OCI-LY7 (cell line): ENCODE results near the gene CDK6. TPM values are rescaled to one million over a fixed set of nuclear protein-coding genes. Genes with fewer than 3 reads are reported as not detected.

Experiments
- BruUV-seq: library from RNA; stranded (reverse); fragments of 400-500 nt; replicated peaks from 2 replicates; lab custom pipeline; 2021; lab: Mats Ljungman, UMichigan
- CTCF ChIA-PET: fragments of 300-600 bp; sonication (Branson Sonifier 250); formaldehyde crosslinking; loops from one replicate; lab custom pipeline; 2022; ENCODE audit warnings: antibody characterized with exemption; ENCODE audit not compliant: unreplicated experiment; lab: Charles Lee
- POLR2A ChIA-PET: fragments of 300-600 bp; sonication (Branson Sonifier 250); formaldehyde crosslinking; loops from one replicate; lab custom pipeline; 2022; ENCODE audit warnings: antibody characterized with exemption; lab: Charles Lee
- DNase-seq: peaks from one replicate; pipeline ENCODE4 v3.0.0-alpha.2; 2015; ENCODE audit warnings: low spot score
- H2AFZ ChIP-seq: fragments of 200-600 bp; sonication (generic), shearing (Covaris generic); 2 replicates; pipeline ENCODE4 v1.6.1; 2014; ENCODE audit warnings: mild to moderate bottlenecking, antibody characterized with exemption, low read length, moderate library complexity
- H3K27ac ChIP-seq: fragments of 200-600 bp; sonication (generic); 2 replicates; pipeline ENCODE4 v1.5.1; 2014; ENCODE audit warnings: mixed run types, low read depth, mild to moderate bottlenecking, moderate library complexity, low read length, inconsistent platforms; ENCODE audit not compliant: poor library complexity, severe bottlenecking
- H3K36me3 ChIP-seq: fragments of 200-600 bp; sonication (generic); 2 replicates; pipeline ENCODE4 v1.6.1; 2014; ENCODE audit warnings: mild to moderate bottlenecking, antibody characterized with exemption, low read length, moderate library complexity, mixed read lengths; ENCODE audit not compliant: insufficient read depth
- H3K4me1 ChIP-seq: fragments of 200-600 bp; sonication (generic); 2 replicates; pipeline ENCODE4 v1.5.1; 2014; ENCODE audit warnings: mild to moderate bottlenecking, low read length; ENCODE audit not compliant: insufficient read depth, poor library complexity, severe bottlenecking
- H3K4me2 ChIP-seq: fragments of 200-600 bp; sonication (generic); 2 replicates; pipeline ENCODE4 v1.6.1; 2014; ENCODE audit warnings: mild to moderate bottlenecking, low read length
- H3K4me3 ChIP-seq: fragments of 200-600 bp; sonication (generic); 2 replicates; pipeline ENCODE4 v1.5.1; 2014; ENCODE audit warnings: mild to moderate bottlenecking, low read depth, low read length; ENCODE audit not compliant: poor library complexity, severe bottlenecking
- H3K79me2 ChIP-seq: fragments of 200-600 bp; sonication (generic); 2 replicates; pipeline ENCODE4 v1.6.1; 2016; ENCODE audit warnings: low read depth, mild to moderate bottlenecking, low read length, moderate library complexity, mixed read lengths; ENCODE audit not compliant: insufficient read depth
- H3K9me2 ChIP-seq: fragments of 200-600 bp; sonication (generic); 2 replicates; pipeline ENCODE4 v1.6.1; 2016; ENCODE audit warnings: mild to moderate bottlenecking, low read length, mixed read lengths; ENCODE audit not compliant: insufficient read depth
- H3K9me3 ChIP-seq: fragments of 200-600 bp; sonication (generic); 2 replicates; pipeline ENCODE4 v1.6.1; 2014; ENCODE audit warnings: mild to moderate bottlenecking, mixed run types, low read length, mixed read lengths
- H4K20me1 ChIP-seq: fragments of 200-600 bp; sonication (generic); 2 replicates; pipeline ENCODE4 v1.6.1; 2014; ENCODE audit warnings: mild to moderate bottlenecking, antibody characterized with exemption, low read length, moderate library complexity, mixed read lengths; ENCODE audit not compliant: insufficient read depth
- CTCF ChIP-seq: fragments of 200-600 bp; sonication (generic); conservative IDR thresholded peaks from 2 replicates; pipeline ENCODE4 v1.5.1; 2014; ENCODE audit warnings: mild to moderate bottlenecking, antibody characterized with exemption, low read length, moderate library complexity, mixed read lengths
- EZH2phosphoT487 ChIP-seq: fragments of 200-600 bp; sonication (generic); IDR thresholded peaks from 2 replicates; pipeline ENCODE4 v1.6.1; 2018; ENCODE audit warnings: low read depth, borderline replicate concordance, mild to moderate bottlenecking, mixed run types, antibody characterized with exemption, low read length, moderate library complexity, mixed read lengths
- intact Hi-C: fragments of 100-400 bp; cut with micrococcal nuclease; formaldehyde crosslinking; loops from one replicate; pipeline ENCODE4 v1.10.0; 2022; ENCODE audit not compliant: unreplicated experiment
- total RNA-seq, 2 experiments: library from RNA; depleted of rRNA in 1 of 2; stranded (reverse); fragments of >200 nt in 1 of 2; shearing (Covaris generic) in 1 of 2; gene quantifications; 2 replicates each; pipeline ENCODE4 v1.2.3, GENCODE V29; 2014 to 2022

Gene CDK6
- total RNA-seq, 2 experiments from 2014 or later = 35.5 to 44.1 TPM

DNA sequence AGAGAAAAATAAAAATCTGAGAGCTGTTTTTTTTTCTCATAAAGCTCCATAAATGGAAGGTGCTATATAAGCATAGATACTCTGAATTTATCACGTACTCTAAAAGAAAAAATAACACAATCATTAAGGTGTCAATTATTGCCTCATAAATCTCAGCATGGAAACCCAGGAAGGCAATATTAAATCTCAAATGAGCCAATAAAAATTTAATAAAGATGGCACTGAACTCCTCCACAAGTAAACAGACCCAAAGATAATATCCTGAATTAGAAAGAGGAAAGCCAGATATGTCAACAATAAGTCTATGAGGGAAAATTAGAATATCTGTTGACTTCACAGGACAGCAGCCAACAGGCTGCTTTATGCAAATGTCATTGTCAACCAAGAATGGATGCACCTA, 66.5 kb downstream of the CDK6 start:
- no peaks in the 10 kb centered on the region for H3K9me2 ChIP-seq
- H3K4me3 ChIP-seq = no peak overlapping the region
- ChIA-PET POLR2A (interaction anchor here (1.1 to 2.4 kb wide), 3 partner anchors 15 to 157 kb away, joined by 3 to 5 read pairs (median 3); no protein-coding TSS in a partner anchor), CTCF (no interaction called here)
- intact Hi-C loops = loop anchor here (1.0 to 5.0 kb wide), 2 partner anchors 9 to 53 kb away; no protein-coding TSS in a partner anchor
- H4K20me1 ChIP-seq = no peaks in the 10 kb centered on the region
- DNase-seq = no peak
- peaks cover 18% of the 10 kb centered on the region for H3K4me1 ChIP-seq
- peaks cover 49% of the 10 kb centered on the region for H3K36me3 ChIP-seq
- no TSS peak for BruUV-seq
- H3K9me3 ChIP-seq = no peaks in the 10 kb centered on the region
- no peak overlapping the region for H3K27ac ChIP-seq
- TF ChIP-seq EZH2phosphoT487 (no peak), CTCF (no peak)
- H3K79me2 ChIP-seq = peaks cover 4% of the 10 kb centered on the region; the same call in 1 of the 2 replicates
- H3K4me2 ChIP-seq = no peak overlapping the region
- no peak overlapping the region for H2AFZ ChIP-seq

DNA sequence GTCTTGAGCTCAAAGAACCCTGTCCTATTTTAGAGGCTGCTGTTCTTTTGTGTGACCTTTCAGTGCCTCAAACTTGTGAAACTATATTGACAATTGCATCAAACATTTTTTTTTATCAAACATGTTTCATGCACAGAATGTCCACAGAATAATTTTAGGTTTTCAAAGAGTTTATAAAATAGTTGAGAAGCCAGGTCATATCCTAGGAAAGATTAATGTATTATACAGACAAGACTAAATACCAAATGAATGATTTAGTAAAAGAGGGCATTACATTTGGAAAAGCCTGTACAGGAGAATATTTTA, 67.0 kb downstream of the CDK6 start:
- intact Hi-C loops = loop anchor here (1.0 to 5.0 kb wide), 2 partner anchors 8 to 52 kb away; no protein-coding TSS in a partner anchor
- CTCF ChIA-PET = no interaction called here
- Histone ChIP-seq H3K9me2 (no peaks in the 10 kb centered on the region), H3K27ac (no peak overlapping the region), H3K4me2 (no peak overlapping the region), H3K36me3 (peaks cover 46% of the 10 kb centered on the region), H4K20me1 (no peaks in the 10 kb centered on the region), H3K4me3 (no peak overlapping the region), H3K9me3 (no peaks in the 10 kb centered on the region), H3K79me2 (peaks cover 4% of the 10 kb centered on the region; the same call in 1 of the 2 replicates), H3K4me1 (peaks cover 18% of the 10 kb centered on the region), H2AFZ (no peak overlapping the region)
- POLR2A ChIA-PET = interaction anchor here (1.1 to 2.4 kb wide), 3 partner anchors 15 to 156 kb away, joined by 3 to 5 read pairs (median 3); no protein-coding TSS in a partner anchor
- no peak for DNase-seq
- BruUV-seq = no TSS peak
- no peak for TF ChIP-seq EZH2phosphoT487

- intact Hi-C loops = loop anchor here (1.0 to 5.0 kb wide), 2 partner anchors 7 to 51 kb away; no protein-coding TSS in a partner anchor
- peak; percentile 4 for DNase-seq
- Histone ChIP-seq H3K4me3 (no peak overlapping the region), H3K27ac (no peak overlapping the region), H3K4me1 (peaks cover 18% of the 10 kb centered on the region), H2AFZ (no peak overlapping the region), H4K20me1 (no peaks in the 10 kb centered on the region), H3K4me2 (peak overlapping the region; percentile 22), H3K9me2 (no peaks in the 10 kb centered on the region), H3K79me2 (peaks cover 4% of the 10 kb centered on the region; the same call in 1 of the 2 replicates), H3K36me3 (peaks cover 49% of the 10 kb centered on the region), H3K9me3 (no peaks in the 10 kb centered on the region)
- ChIA-PET POLR2A (interaction anchor here (1.1 to 2.6 kb wide), 5 partner anchors 11 to 156 kb away, joined by 3 to 11 read pairs (median 4); no protein-coding TSS in a partner anchor), CTCF (no interaction called here)
- BruUV-seq = no TSS peak
- TF ChIP-seq CTCF (no peak), EZH2phosphoT487 (no peak)
These were observed 67.6 kb downstream of the CDK6 start for GRCh38 chr7:92768501-92769393.
